HG02884 (cell line): ENCODE measurements around the gene NR1H4.
"Not testable (repeated sequence)": the region's sequence is repeated elsewhere in the genome, so short reads cannot be mapped to it uniquely, and the experiment has no call there.

Source experiments
- ATAC-seq: cut with Tn5 transposase; IDR thresholded peaks from one replicate; pipeline ENCODE4 v1.9.1; 2021; ENCODE audit warnings: mild to moderate bottlenecking, moderate library complexity; ENCODE audit not compliant: unreplicated experiment

Gene NR1H4

GRCh38 chr12:100468126-100468525, 5.5 kb upstream of the NR1H4 start:
- no peak for ATAC-seq

GRCh38 chr12:100472325-100472724, 1.3 kb upstream of the NR1H4 start:
- ATAC-seq: no peak

GRCh38 chr12:100473050-100473715, 483 bp upstream of the NR1H4 start:
- no peak for ATAC-seq

- ATAC-seq: no peak
Observed at GRCh38 chr12:100474617-100475016, 951 bp downstream of the NR1H4 start.

GRCh38 chr12:100476013-100476751, 2.5 kb downstream of the NR1H4 start:
- ATAC-seq: no peak

- ATAC-seq: no peak
Observed at GRCh38 chr12:100481021-100481420, 7.4 kb downstream of the NR1H4 start.

GRCh38 chr12:100484183-100484886, 10.7 kb downstream of the NR1H4 start:
- ATAC-seq: no peak

- ATAC-seq: no peak
Observed at GRCh38 chr12:100484891-100485471, 11.3 kb downstream of the NR1H4 start.

GRCh38 chr12:100485983-100486382, 12.3 kb downstream of the NR1H4 start:
- no peak for ATAC-seq

GRCh38 chr12:100489251-100489820, 15.7 kb downstream of the NR1H4 start:
- ATAC-seq: no peak

GRCh38 chr12:100490056-100490455, 16.4 kb downstream of the NR1H4 start:
- ATAC-seq: no peak

GRCh38 chr12:100491104-100491503, 17.4 kb downstream of the NR1H4 start:
- ATAC-seq: no peak

- ATAC-seq: no peak
Observed at GRCh38 chr12:100493396-100494012, 19.8 kb downstream of the NR1H4 start.

- no peak for ATAC-seq
Observed at GRCh38 chr12:100494026-100494425, 20.4 kb downstream of the NR1H4 start.

GRCh38 chr12:100494538-100494937, 20.9 kb downstream of the NR1H4 start:
- ATAC-seq: no peak

GRCh38 chr12:100497105-100497795, 23.6 kb downstream of the NR1H4 start:
- no peak for ATAC-seq

- no peak for ATAC-seq
Observed at GRCh38 chr12:100498141-100498540, 24.5 kb downstream of the NR1H4 start.

- ATAC-seq: no peak
Observed at GRCh38 chr12:100499416-100499815, 25.8 kb downstream of the NR1H4 start.

- not testable (repeated sequence) for ATAC-seq
Observed at GRCh38 chr12:100502718-100503117, 29.1 kb downstream of the NR1H4 start.

GRCh38 chr12:100503228-100503628, 29.6 kb downstream of the NR1H4 start:
- no peak for ATAC-seq
